ENCODE measurements around the gene NT5DC3. TPM values are rescaled to one million over a fixed set of nuclear protein-coding genes. Genes with fewer than 3 reads are reported as not detected.
A peak's percentile ranks its signal among the peaks of the same experiment; 100 is the strongest.

The NT5DC3 gene
- total and polyA plus RNA-seq, 9 of the 15 experiments (the other 6 are each of a cell fraction or from before 2014, with no cell fraction given): 6.3 to 33.5 (median 24.5) TPM

GRCh38 chr12:103834942-103835341 is 6.1 kb downstream of the NT5DC3 start:
- WGBS (ENCODE audit: insufficient coverage, low coverage, missing lambda C conversion rate): 25% methylated on average over 3 of the region's 3 CpGs
- no peaks in the 10 kb centered on the region for H3K27me3 ChIP-seq (ENCODE audit: control insufficient read depth in 2 of 2, insufficient read depth in 2 of 2, low read length in 2 of 2)
- H4K20me1 ChIP-seq (replicated peaks; ENCODE audit: control insufficient read depth, insufficient read depth, low read length): peaks cover 3% of the 10 kb centered on the region; the same call in 1 of the 2 replicates
- DNase-seq (ENCODE audit: extremely low read depth in 1 of 4, low spot score in 3 of 4) (peak in 1 of 4 experiments; percentile 21), ATAC-seq (peak; percentile 59), FAIRE-seq (no peak)
- BruUV-seq (replicated peaks): no TSS peak
- TF ChIP-seq ZNF263 (CRISPR knock-in tag; IDR thresholded peaks at IDR 0.05; ENCODE audit: borderline replicate concordance) (no peak), RBM14 (IDR thresholded peaks at IDR 0.05; ENCODE audit: borderline replicate concordance, insufficient read depth, low read depth, low read length) (no peak), RBFOX2 (IDR thresholded peaks at IDR 0.05; ENCODE audit: low read depth, low read length) (peak; percentile 65; the same call in 1 of the 2 replicates)
- TF ChIP-seq, protein P1, sequence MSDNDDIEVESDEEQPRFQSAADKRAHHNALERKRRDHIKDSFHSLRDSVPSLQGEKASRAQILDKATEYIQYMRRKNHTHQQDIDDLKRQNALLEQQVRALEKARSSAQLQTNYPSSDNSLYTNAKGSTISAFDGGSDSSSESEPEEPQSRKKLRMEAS (CRISPR knock-in tag; IDR thresholded peaks at IDR 0.05): peak; percentile 26; the same call in 1 of the 2 replicates
- TF ChIP-seq, protein P2, sequence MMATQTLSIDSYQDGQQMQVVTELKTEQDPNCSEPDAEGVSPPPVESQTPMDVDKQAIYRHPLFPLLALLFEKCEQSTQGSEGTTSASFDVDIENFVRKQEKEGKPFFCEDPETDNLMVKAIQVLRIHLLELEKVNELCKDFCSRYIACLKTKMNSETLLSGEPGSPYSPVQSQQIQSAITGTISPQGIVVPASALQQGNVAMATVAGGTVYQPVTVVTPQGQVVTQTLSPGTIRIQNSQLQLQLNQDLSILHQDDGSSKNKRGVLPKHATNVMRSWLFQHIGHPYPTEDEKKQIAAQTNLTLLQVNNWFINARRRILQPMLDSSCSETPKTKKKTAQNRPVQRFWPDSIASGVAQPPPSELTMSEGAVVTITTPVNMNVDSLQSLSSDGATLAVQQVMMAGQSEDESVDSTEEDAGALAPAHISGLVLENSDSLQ (IDR thresholded peaks at IDR 0.05): 0 out of 2 replicates have a peak, but pooled peaks have one; percentile 41
- H3K9me1 ChIP-seq (ENCODE audit: control insufficient read depth, insufficient read depth, low read length): no peaks in the 10 kb centered on the region
- H3K9ac ChIP-seq (ENCODE audit: insufficient read depth in 1 of 2, low read depth in 2 of 2, low read length in 2 of 2): peak overlapping the region; percentile 81 to 88; a peak in 3 of 4 replicates
- CTCF ChIA-PET (ENCODE audit: low intra/inter-chr PET ratio): no interaction called here
- H3K4me1 ChIP-seq (replicated peaks in 1 of 2; ENCODE audit: control insufficient read depth in 2 of 2, insufficient read depth in 2 of 2, low read length in 2 of 2): peaks cover 8 to 10% of the 10 kb centered on the region in 2 experiments; a peak in 4 of 5 replicates
- intact Hi-C loops (cut with micrococcal nuclease): no loop called here
- peaks cover 4% of the 10 kb centered on the region; the same call in 1 of the 2 replicates for H3K9me3 ChIP-seq (replicated peaks; ENCODE audit: control insufficient read depth, insufficient read depth, low read depth, low read length)
- POLR2A ChIA-PET: interaction anchor here (0.7 to 3.6 kb wide), 8 partner anchors 9 to 137 kb away, joined by 3 to 18 read pairs (median 4); no protein-coding TSS in a partner anchor
- H3K4me2 ChIP-seq (ENCODE audit: insufficient read depth, low read length): peak overlapping the region; percentile 75
- H3K4me3 ChIP-seq: peak overlapping the region; percentile 40
- in situ Hi-C loops (cut with MboI): no loop called here
- H2AFZ ChIP-seq (ENCODE audit: low read depth, low read length): 0 out of 2 replicates have a peak overlapping the region, but pooled peaks have one; percentile 69
- peaks cover 29% of the 10 kb centered on the region for H3K36me3 ChIP-seq (ENCODE audit: control insufficient read depth, insufficient read depth, low read length)
- peak overlapping the region; percentile 78; the same call in 2 of the 3 replicates for H3K27ac ChIP-seq (ENCODE audit: extremely low read depth, low read depth, low read length)
- peaks cover 84% of the 10 kb centered on the region for H3K79me2 ChIP-seq (ENCODE audit: control insufficient read depth, insufficient read depth, low read length)
